Fibroblast of lung (primary cell): ENCODE data around the gene PRUNE2. TPM values are rescaled to one million over a fixed set of nuclear protein-coding genes. Genes with fewer than 3 reads are reported as not detected.

Source experiments
- DNase-seq, 2 donors: peaks; one replicate each; pipeline versions ENCODE4 v3.0.0 to v3.0.0-alpha.2; 2010; ENCODE audit warnings: low read depth in 2 of 2
- H2AFZ ChIP-seq: 2 replicates; pipeline ENCODE4 v1.5.1; 2012; ENCODE audit warnings: low read length, control low read depth, inconsistent platforms
- H3K27ac ChIP-seq: 2 replicates; pipeline ENCODE4 v1.5.1; 2011; ENCODE audit warnings: low read length, control low read depth; ENCODE audit not compliant: insufficient read depth
- H3K27me3 ChIP-seq: 2 replicates; pipeline ENCODE4 v1.5.1; 2011; ENCODE audit warnings: mild to moderate bottlenecking, low read length; ENCODE audit not compliant: control insufficient read depth, insufficient read depth
- H3K36me3 ChIP-seq: 2 replicates; pipeline ENCODE4 v1.5.1; 2011; ENCODE audit warnings: low read length; ENCODE audit not compliant: control insufficient read depth, insufficient read depth
- H3K4me1 ChIP-seq: 2 replicates; pipeline ENCODE4 v1.5.1; 2011; ENCODE audit warnings: low read length; ENCODE audit not compliant: control insufficient read depth, insufficient read depth; ENCODE audit errors: extremely low read depth
- H3K4me2 ChIP-seq: 2 replicates; pipeline ENCODE4 v1.5.1; 2011; ENCODE audit warnings: low read length, control low read depth; ENCODE audit not compliant: insufficient read depth; ENCODE audit errors: extremely low read depth
- H3K4me3 ChIP-seq, 4 experiments: fragments of 200-600 bp in 1 of 4; sonication (generic) in 1 of 4; replicated peaks in 1 of 4; 2 replicates each; pipeline ENCODE4 v1.5.1; 2011 to 2016; ENCODE audit warnings: low read length in 4 of 4, low read depth in 3 of 4, mild to moderate bottlenecking in 3 of 4, control low read depth in 2 of 4, inconsistent platforms in 1 of 4, mixed read lengths in 1 of 4; ENCODE audit not compliant: insufficient read depth in 1 of 4; ENCODE audit errors: control extremely low read depth in 1 of 4
- H3K79me2 ChIP-seq: 2 replicates; pipeline ENCODE4 v1.5.1; 2012; ENCODE audit warnings: mild to moderate bottlenecking, low read length, inconsistent platforms; ENCODE audit not compliant: control insufficient read depth, insufficient read depth
- H3K9ac ChIP-seq: 2 replicates; pipeline ENCODE4 v1.5.1; 2011; ENCODE audit warnings: mild to moderate bottlenecking, low read length, control low read depth; ENCODE audit not compliant: insufficient read depth
- H3K9me3 ChIP-seq: 2 replicates; pipeline ENCODE4 v1.5.1; 2012; ENCODE audit warnings: low read depth, low read length; ENCODE audit not compliant: control insufficient read depth, insufficient read depth
- H4K20me1 ChIP-seq: 2 replicates; pipeline ENCODE4 v1.5.1; 2011; ENCODE audit warnings: low read length; ENCODE audit not compliant: control insufficient read depth, insufficient read depth; ENCODE audit errors: extremely low read depth
- CTCF ChIP-seq, 2 donors: IDR thresholded peaks in 1 of 2; conservative IDR thresholded peaks in 1 of 2; 1 replicate in 1 of 2; 2 replicates in 1 of 2; pipeline ENCODE4 v1.5.1; 2011 to 2012; ENCODE audit warnings: low read length in 2 of 2, control low read depth in 1 of 2, inconsistent platforms in 1 of 2, low read depth in 1 of 2, mild to moderate bottlenecking in 1 of 2
- EZH2 ChIP-seq: IDR thresholded peaks from 2 replicates; pipeline ENCODE4 v1.5.1; 2012; ENCODE audit warnings: low read length, control low read depth, mild to moderate bottlenecking; ENCODE audit errors: missing control alignments
- polyA plus RNA-seq, 2 donors: library from polyadenylated mRNA; depleted of rRNA in 1 of 2; stranded (reverse) in 1 of 2; unstranded in 1 of 2; fragments of >200 nt; gene quantifications; 2 replicates each; pipeline ENCODE4 v1.2.1, GENCODE V29; 2011 to 2012; ENCODE audit warnings: missing spikeins in 1 of 2
- total RNA-seq: library from RNA; depleted of rRNA; stranded (reverse); fragments of >200 nt; gene quantifications from 2 replicates; pipeline ENCODE4 v1.2.1, GENCODE V29; 2014

PRUNE2 gene
- total and polyA plus RNA-seq, 2 donors (not counting 1 experiment from before 2014, with no cell fraction given) = 5.4 to 95.6 TPM

- TF ChIP-seq EZH2 = no peak
- no peak for TF ChIP-seq CTCF (conservative IDR thresholded peaks at IDR 0.05 in 1 of 2, IDR thresholded peaks at IDR 0.05 in 1 of 2; ENCODE audit: low read depth in 1 of 2, low read length in 2 of 2)
- H3K36me3 ChIP-seq = no peaks in the 10 kb centered on the region
- H3K4me3 ChIP-seq = no peak overlapping the region
- H3K4me2 ChIP-seq = no peak overlapping the region
- no peak overlapping the region for H2AFZ ChIP-seq
- no peaks in the 10 kb centered on the region for H3K9me3 ChIP-seq
- no peaks in the 10 kb centered on the region for H3K79me2 ChIP-seq
- no peak overlapping the region for H3K27ac ChIP-seq
- no peaks in the 10 kb centered on the region for H4K20me1 ChIP-seq
- no peaks in the 10 kb centered on the region for H3K27me3 ChIP-seq
- DNase-seq = no peak
- H3K9ac ChIP-seq = no peak overlapping the region
- H3K4me1 ChIP-seq = peaks cover 13% of the 10 kb centered on the region
These were observed 284.9 kb downstream of the PRUNE2 start for GRCh38 chr9:76620996-76621395.

- Histone ChIP-seq H3K9me3 (no peaks in the 10 kb centered on the region), H3K27ac (no peak overlapping the region), H3K9ac (no peak overlapping the region), H3K4me1 (peaks cover 13% of the 10 kb centered on the region), H3K27me3 (no peaks in the 10 kb centered on the region), H3K79me2 (no peaks in the 10 kb centered on the region), H4K20me1 (no peaks in the 10 kb centered on the region), H3K4me3 (no peak overlapping the region), H2AFZ (no peak overlapping the region), H3K36me3 (no peaks in the 10 kb centered on the region), H3K4me2 (no peak overlapping the region)
- TF ChIP-seq EZH2 = no peak
- TF ChIP-seq CTCF (conservative IDR thresholded peaks at IDR 0.05 in 1 of 2, IDR thresholded peaks at IDR 0.05 in 1 of 2; ENCODE audit: low read depth in 1 of 2, low read length in 2 of 2) = no peak
- peak in 1 of 2 donors; percentile 10 for DNase-seq
These were observed 285.3 kb downstream of the PRUNE2 start for GRCh38 chr9:76620581-76620980.

GRCh38 chr9:76619640-76620039 is 286.3 kb downstream of the PRUNE2 start:
- TF ChIP-seq EZH2 (no peak), CTCF (conservative IDR thresholded peaks at IDR 0.05 in 1 of 2, IDR thresholded peaks at IDR 0.05 in 1 of 2; ENCODE audit: low read depth in 1 of 2, low read length in 2 of 2) (no peak)
- Histone ChIP-seq H3K9ac (no peak overlapping the region), H3K27me3 (no peaks in the 10 kb centered on the region), H3K4me3 (no peak overlapping the region), H3K27ac (no peak overlapping the region), H3K4me2 (no peak overlapping the region), H3K36me3 (no peaks in the 10 kb centered on the region), H2AFZ (no peak overlapping the region), H3K4me1 (peaks cover 13% of the 10 kb centered on the region), H3K79me2 (no peaks in the 10 kb centered on the region), H3K9me3 (no peaks in the 10 kb centered on the region), H4K20me1 (no peaks in the 10 kb centered on the region)
- DNase-seq = peak in 1 of 2 donors; percentile 45
